Cardiac septum (tissue), 1 donor: ENCODE data around the gene ARHGEF25. TPM values are rescaled to one million over a fixed set of nuclear protein-coding genes. Genes with fewer than 3 reads are reported as not detected.
A peak's percentile ranks its signal among the peaks of the same experiment; 100 is the strongest.
"Not testable (repeated sequence)": the region's sequence is repeated elsewhere in the genome, so short reads cannot be mapped to it uniquely, and the experiment has no call there.

Experiments used
- DNase-seq: peaks from one replicate; pipeline ENCODE4 v3.0.0-alpha.2; 2020; ENCODE audit warnings: low spot score
- intact Hi-C: fragments of 100-400 bp; cut with DNase I; formaldehyde crosslinking; loops from one replicate; pipeline ENCODE4 v1.14.0; 2022
- long read RNA-seq: library from polyadenylated mRNA; unstranded; transcript quantifications from one replicate; pipeline ENCODE4 v2.0.0, GENCODE V29; 2021
- total RNA-seq: library from RNA; stranded (reverse); fragmentation: NEBNext Ultra II Directional; extraction: Animal tissue kit (Norgen Biotek cat#: 25700); gene quantifications from one replicate; pipeline ENCODE4 v1.2.1, GENCODE V29; 2021
- donor health status: DM: no; HTN: no; CAD: no.

Gene ARHGEF25
- total RNA-seq = 15.0 TPM
- long read RNA-seq, partial matches to known transcripts = 0 of 1 reads
- long read RNA-seq, other reads (novel, unspliced or antisense) = 1 of 1 reads

GRCh38 chr12:57611108-57611826 is at the start of gene ARHGEF25:
Gene ARHGEF25, plus strand, starts transcription at chr12:57611435. Its CDS starts 460 bp downstream, at chr12:57611895.
- intact Hi-C loops = no loop called here
- DNase-seq = peak; percentile 86

GRCh38 chr12:57563358-57563757 is 47.9 kb upstream of the ARHGEF25 start:
- DNase-seq = no peak
- intact Hi-C loops = no loop called here

GRCh38 chr12:57564178-57564740 is 47.0 kb upstream of the ARHGEF25 start:
- intact Hi-C loops = no loop called here
- no peak for DNase-seq

DNA sequence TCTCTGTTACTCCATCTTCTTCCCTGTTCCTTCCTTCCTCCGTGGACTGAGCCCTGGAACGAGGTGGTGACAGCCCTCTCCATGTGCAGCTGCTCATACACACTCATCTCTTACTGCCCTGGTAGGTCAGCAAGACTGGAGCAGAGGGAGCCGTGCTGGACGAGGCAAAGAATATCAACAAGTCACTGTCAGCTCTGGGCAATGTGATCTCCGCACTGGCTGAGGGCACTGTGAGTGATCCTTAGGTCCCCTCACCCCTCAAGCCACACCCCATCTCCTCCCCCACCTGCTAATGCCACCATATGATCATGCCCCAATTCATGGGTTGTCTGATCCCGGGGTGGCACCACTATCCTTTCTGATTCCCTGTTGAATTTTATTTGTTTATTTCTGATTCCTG is 42.4 kb upstream of the ARHGEF25 start:
- DNase-seq = no peak
- intact Hi-C loops = no loop called here

DNA sequence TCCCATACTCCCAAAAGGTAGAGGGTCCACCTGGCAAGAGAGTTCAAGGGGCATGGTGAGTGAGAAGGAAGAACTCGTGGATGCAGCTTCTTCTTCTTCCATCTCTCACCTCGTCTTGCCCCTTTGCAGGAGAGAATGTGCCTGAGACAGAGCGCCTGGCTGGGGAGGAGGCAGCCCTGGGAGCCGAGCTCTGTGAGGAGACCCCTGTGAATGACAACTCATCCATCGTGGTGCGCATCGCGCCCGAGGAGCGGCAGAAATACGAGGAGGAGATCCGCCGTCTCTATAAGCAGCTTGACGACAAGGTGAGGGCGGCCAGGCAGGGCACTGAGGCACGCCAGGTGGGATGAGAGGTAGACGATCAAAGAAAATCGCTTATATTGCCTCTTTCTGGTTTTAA is 41.4 kb upstream of the ARHGEF25 start:
- intact Hi-C loops = no loop called here
- no peak for DNase-seq

DNA sequence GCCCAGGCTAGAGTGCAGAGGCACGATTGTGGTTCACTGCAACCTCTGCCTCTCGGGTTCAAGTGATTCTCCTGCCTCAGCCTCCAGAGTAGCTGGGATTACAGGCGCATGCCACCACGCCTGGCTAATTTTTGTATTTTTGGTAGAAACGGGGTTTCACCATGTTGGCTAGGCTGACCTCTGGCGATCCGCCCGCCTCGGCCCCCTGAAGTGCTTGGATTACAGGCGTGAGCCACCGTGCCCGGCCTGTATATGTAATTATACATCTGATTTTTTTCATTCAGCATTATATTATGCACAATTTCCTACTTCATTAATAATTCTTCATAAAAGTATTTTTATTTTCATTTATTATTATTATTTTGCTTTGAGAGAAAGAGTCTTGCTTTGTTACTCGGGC is 40.8 kb upstream of the ARHGEF25 start:
- intact Hi-C loops, DNase-seq: not testable (repeated sequence)

GRCh38 chr12:57571926-57572762 is 39.1 kb upstream of the ARHGEF25 start:
- intact Hi-C loops = no loop called here
- DNase-seq = no peak

GRCh38 chr12:57574795-57575194 is 36.4 kb upstream of the ARHGEF25 start:
- no peak for DNase-seq
- intact Hi-C loops = no loop called here

DNA sequence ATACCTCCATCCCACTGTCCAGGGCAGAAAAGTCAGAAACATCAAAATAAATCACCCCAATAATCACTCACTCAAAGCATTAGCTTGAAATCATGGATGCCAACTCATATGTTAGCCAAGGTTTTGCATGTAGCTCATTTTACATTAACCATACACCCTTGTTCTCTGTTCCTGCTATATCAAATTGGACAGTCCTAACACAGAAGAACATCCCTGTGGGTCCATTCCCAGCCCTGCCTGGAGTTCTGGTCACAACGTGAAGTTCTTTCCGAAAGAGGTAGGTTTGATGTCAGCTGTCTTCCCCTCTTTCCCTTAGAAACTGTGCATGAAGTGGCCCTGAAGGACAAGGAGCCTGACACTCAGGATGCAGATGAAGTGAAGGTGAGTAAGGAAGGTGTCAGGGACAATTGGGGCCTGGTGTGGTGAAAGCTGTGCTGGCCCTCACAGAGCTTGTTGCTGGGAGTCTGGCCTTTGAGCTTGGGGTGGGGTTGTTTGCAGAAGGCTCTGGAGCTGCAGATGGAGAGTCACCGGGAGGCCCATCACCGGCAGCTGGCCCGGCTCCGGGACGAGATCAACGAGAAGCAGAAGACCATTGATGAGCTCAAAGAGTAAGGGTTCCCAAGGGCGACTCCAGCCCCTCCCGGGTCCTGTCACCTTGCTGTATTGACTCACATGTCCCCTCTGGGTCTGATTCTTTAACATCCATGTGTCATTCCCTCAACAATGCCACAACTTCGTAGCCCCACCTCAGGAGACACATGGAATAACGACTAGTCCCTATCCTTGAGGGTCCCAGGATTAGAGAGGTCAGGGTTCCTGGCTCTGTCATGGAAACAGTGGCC is 35.2 kb upstream of the ARHGEF25 start:
- intact Hi-C loops = no loop called here
- DNase-seq = no peak

- DNase-seq = peak; percentile 35
- intact Hi-C loops = no loop called here
Measured at GRCh38 chr12:57576613-57577160, 34.5 kb upstream of the ARHGEF25 start.

DNA sequence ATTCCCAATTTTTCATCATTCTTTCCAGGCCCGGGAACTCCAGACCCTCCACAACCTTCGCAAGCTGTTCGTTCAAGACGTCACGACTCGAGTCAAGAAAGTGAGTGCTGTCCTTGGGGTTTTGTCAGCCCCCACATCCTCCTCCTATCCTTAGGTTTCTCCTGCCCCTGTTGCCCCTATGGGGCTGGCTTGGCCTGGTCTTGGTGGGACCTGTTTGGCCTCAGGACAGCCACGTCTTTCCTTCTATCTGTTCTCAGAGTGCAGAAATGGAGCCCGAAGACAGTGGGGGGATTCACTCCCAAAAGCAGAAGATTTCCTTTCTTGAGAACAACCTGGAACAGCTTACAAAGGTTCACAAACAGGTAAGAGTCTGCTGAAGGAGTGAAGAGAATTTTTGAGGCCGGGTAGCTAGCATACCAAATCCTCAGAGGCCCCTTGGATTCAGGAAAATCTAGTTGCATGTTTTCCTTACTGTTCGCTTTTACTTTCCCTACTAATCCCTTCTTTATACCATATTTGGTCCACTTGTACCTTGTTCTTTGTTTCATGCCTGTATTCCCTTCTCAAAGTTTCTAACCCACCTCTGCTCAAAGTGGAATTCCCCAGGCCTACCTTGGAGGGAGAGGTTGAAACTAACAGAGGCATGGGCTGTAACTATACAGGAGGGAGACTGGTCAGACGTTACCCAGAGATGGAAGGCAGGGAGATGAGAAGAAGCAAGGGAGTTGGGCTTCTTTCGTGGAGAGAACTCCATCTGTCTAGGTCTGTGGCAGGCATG is 33.1 kb upstream of the ARHGEF25 start:
- intact Hi-C loops = no loop called here
- no peak for DNase-seq

- intact Hi-C loops = no loop called here
- DNase-seq = peak; percentile 17
Measured at GRCh38 chr12:57579011-57579410, 32.2 kb upstream of the ARHGEF25 start.

DNA sequence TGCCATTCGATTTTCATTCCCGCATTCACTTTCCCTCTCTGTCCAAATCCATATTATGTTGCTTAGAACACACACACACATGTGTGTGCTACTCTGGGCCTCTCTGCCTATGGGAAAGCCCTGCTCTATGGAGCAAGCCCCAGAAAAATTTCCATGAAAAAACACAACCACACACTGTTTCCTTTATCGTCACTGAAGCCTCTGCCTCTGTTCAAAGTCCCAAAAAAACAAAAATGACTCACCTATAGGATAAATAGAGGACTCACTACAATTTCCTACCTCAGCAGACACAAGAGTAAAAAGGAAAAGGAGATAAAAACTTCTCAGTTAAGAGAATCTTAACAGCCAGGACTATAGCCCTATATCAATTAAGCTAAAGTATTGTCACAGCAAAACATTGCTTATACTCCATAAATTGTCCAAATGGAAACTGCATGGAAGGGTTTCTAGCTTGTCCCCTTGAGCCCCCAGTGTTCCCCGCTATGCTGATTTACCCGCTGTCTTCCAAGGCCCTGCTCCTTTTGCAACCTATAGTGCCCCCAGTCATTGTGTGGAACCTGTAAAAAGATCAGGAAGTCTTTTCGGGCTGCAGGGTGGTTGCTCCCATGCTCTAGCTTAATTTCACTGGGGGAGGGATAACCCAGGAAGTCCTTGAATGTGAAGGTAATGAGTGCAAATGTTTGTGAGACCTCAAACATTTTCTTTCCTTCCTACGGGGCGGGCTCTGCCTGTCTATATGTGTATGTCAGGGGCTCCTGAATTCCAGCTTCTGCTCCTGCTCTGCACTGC is 31.4 kb upstream of the ARHGEF25 start:
- intact Hi-C loops = no loop called here
- DNase-seq = peak; percentile 46

DNA sequence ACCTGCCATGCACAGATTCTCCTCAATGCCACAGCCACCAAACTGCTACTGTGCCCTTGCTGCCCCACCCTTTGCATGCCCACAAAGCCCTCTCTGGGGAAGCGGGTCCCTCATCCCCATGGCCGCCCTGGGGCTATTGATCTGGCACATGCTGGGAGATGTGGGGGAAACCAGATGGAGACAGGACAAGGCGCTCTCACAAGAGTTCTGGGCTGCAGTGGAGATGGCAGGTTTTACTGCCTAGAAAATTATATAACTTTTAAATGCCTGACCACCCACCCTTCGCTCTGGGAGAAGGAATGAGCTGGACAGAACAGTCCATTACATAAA is 30.8 kb upstream of the ARHGEF25 start:
- intact Hi-C loops = no loop called here
- no peak for DNase-seq

DNA sequence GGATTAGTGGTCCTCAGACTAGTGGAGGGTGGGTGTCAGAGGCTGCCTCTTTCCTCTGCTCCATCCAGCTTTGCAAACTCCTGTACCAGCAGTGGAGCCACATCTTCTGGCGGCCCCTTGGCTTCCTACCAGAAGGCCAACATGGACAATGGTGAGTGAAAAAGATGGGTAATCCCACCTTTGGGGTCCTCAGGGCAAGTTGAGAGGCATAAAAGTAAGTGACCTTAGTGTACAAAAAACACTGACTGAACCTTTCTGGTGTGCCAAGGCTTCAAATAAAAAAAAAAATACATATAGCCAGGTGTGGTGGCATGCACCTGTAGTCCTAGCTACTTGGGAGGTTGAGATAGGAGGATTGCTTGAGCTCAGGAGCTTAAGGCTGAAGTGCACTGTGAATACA is 29.4 kb upstream of the ARHGEF25 start:
- peak; percentile 6 for DNase-seq
- intact Hi-C loops = no loop called here

DNA sequence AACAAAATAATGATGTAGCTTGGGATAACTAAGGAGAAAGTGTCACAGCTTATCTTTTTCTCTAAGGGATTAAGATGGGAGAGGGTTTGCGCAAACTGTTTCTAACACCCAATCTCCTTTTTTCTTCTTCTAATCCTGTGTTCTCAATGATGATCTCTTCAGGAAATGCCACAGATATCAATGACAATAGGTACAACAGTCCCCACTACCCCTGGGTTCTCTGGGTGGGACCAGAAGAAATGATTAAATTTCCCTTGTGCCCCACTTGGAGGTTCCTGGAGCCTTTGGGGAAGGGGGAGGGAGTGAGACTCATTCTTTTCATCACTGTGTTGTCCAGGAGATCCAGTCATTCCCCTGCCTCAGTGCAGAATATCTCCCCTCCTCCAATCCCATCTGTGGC is 28.8 kb upstream of the ARHGEF25 start:
- intact Hi-C loops = no loop called here
- DNase-seq = no peak

DNA sequence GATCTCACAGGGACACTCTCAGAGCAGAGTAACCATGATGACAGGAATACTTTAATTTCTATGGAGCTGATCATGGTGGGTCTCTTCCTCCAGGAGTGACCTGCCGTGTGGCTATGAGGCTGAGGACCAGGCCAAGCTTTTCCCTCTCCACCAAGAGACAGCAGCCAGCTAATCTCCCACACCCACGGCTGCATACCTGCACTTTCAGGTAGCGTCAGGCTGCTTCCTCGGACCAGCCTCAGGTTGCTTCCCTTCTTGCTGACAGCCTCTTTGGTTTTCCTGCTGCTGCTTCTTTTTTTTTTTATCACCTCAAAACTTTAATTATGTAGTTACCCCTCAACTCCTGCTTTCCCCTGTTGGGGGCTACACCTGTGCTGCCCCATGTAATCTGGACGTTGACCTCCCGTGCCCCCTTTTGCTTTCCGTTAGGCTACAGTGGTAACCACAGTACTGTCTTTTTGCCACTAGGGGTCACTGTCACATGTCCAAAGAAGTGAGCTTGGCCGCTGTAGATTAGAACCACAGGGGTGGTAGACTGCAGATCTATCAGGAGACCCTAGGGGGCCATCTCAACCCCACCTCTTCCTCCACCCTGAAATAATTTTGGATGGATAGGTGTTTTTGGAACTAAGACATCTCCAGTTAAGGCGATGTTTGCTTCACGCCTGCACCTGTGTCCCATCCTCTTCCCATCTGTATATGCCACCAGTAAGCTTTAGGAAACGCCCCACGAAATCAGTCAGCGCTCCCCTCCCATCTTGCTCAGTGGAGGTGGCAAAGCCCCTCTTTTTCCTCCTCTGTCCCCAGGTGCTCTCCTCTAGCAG is 28.0 kb upstream of the ARHGEF25 start:
- intact Hi-C loops = loop anchor here (1.0 kb wide), 1 partner anchor 39 kb away; no protein-coding TSS in a partner anchor
- DNase-seq = no peak
